HUES6 (cell line): Measurements from ENCODE around the gene IRGC.
"Not testable (repeated sequence)": the region's sequence is repeated elsewhere in the genome, so short reads cannot be mapped to it uniquely, and the experiment has no call there.

Experiments
- H3K27ac ChIP-seq: 2 replicates; pipeline ENCODE4 v1.7.0; 2013; ENCODE audit warnings: low read depth, mild to moderate bottlenecking, low read length, inconsistent platforms
- H3K27me3 ChIP-seq: 2 replicates; pipeline ENCODE4 v1.6.1; 2013; ENCODE audit warnings: low read length; ENCODE audit not compliant: control insufficient read depth, insufficient read depth
- H3K36me3 ChIP-seq: 2 replicates; pipeline ENCODE4 v1.6.1; 2013; ENCODE audit warnings: low read length; ENCODE audit not compliant: control insufficient read depth, insufficient read depth
- H3K4me1 ChIP-seq: 2 replicates; pipeline ENCODE4 v1.6.1; 2013; ENCODE audit warnings: low read length; ENCODE audit not compliant: control insufficient read depth, insufficient read depth
- H3K4me3 ChIP-seq: 2 replicates; pipeline ENCODE4 v1.5.1; 2013; ENCODE audit warnings: low read depth, low read length
- H3K9ac ChIP-seq: one replicate; pipeline ENCODE4 v1.6.1; 2013; ENCODE audit warnings: mild to moderate bottlenecking, low read length
- H3K9me3 ChIP-seq: 2 replicates; pipeline ENCODE4 v1.6.1; 2013; ENCODE audit warnings: low read depth, low read length; ENCODE audit not compliant: control insufficient read depth, insufficient read depth

Gene IRGC

DNA sequence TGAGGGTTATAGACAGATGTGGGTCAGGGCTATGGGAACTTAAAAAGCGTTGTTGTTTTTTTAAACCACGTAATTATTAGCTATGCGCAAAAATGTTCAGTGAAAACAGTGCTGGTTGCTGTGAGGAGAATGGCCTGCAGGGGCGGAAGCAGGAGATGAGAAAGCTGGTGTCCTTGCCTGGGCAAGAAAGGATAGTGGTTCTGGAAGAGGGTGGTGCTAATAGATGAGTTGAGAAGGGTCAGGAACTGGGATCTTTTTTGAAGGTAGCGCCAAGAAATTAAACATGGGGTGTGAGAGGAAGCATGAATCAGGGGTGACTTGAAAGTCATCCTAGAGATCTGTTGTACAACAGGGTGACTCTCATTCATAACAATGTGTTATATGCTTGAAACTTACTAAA lies 43.6 kb downstream of the IRGC start:
- no peaks in the 10 kb centered on the region for H3K27me3 ChIP-seq
- H3K4me1 ChIP-seq: peaks cover 11% of the 10 kb centered on the region
- H3K9me3 ChIP-seq: no peaks in the 10 kb centered on the region
- no peak overlapping the region for H3K27ac ChIP-seq
- H3K36me3 ChIP-seq: no peaks in the 10 kb centered on the region; the same call in 1 of the 2 replicates
- H3K4me3 ChIP-seq: no peak overlapping the region
- H3K9ac ChIP-seq: no peak overlapping the region

DNA sequence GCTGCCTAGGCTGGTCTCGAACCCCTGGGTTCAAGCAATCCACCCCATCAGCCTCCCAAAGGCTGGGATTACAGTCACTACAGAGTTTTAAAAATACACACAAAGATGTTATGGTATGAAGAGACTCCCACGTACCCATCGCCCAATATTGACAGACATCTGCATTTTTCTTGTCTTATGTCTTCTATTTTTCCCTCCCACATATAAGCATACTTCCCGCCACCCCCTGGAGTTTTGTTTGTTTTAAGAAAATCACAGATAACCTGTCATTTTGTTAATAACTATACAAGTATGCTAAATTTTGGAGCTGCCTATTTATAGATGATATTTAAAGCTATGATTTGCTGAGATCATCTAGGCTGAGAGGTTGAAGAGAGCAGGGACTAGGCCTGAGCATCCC lies 45.1 kb downstream of the IRGC start:
- Histone ChIP-seq H3K4me3 (no peak overlapping the region), H3K4me1 (peaks cover 21% of the 10 kb centered on the region), H3K27ac (no peak overlapping the region), H3K9ac (no peak overlapping the region), H3K27me3 (no peaks in the 10 kb centered on the region), H3K36me3 (no peaks in the 10 kb centered on the region; the same call in 1 of the 2 replicates), H3K9me3 (no peaks in the 10 kb centered on the region)

DNA sequence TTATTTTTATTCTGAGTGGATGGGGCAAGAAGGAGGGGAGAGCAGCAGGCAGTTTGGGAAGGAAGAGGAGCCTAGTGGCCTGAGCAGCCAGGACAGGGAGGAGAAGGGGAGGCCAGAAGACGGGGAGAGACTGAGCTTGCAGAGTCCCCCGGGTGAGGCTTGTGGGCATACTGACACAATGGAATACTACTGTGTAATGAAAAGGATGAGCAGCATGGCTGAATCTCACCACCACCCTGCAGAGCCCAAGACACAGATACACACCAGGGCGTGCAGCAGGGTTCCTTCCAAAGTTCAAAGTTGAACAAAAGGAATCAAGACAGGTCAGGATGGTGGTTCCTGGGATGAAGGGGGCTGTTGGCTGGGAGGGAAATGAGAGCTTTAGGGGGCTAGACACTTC lies 46.9 kb downstream of the IRGC start:
- H3K27ac ChIP-seq: no peak overlapping the region
- no peaks in the 10 kb centered on the region for H3K9me3 ChIP-seq
- no peaks in the 10 kb centered on the region for H3K27me3 ChIP-seq
- H3K4me3 ChIP-seq: no peak overlapping the region
- no peaks in the 10 kb centered on the region for H3K36me3 ChIP-seq
- H3K4me1 ChIP-seq: peaks cover 30% of the 10 kb centered on the region
- no peak overlapping the region for H3K9ac ChIP-seq

DNA sequence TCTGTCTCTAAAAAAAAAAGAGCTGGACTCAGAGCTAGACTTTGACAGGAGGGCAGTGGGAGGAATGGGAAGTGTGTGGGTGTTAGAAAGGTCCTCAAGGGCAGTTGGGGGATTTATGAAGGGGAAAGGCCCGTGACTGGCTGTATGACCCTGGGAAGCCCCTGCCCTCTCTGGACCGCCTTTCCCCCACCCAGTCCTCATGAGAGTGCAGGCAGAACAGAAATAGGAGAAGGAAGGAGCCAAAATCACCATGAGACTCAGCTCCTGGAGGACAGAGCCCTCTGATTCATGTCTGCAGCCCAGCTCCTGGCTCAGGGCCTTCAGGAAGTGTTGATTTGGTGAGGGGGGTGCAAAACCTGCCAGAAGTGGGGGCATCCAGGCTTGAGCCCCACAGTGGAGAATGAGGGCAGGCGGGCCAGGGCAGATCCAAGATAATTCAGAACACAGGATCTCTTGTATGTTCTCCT lies 47.6 kb downstream of the IRGC start:
- Histone ChIP-seq H3K4me1 (peaks cover 30% of the 10 kb centered on the region), H3K27me3 (no peaks in the 10 kb centered on the region), H3K36me3 (no peaks in the 10 kb centered on the region), H3K9ac (no peak overlapping the region), H3K27ac (no peak overlapping the region), H3K9me3 (no peaks in the 10 kb centered on the region), H3K4me3 (no peak overlapping the region)

DNA sequence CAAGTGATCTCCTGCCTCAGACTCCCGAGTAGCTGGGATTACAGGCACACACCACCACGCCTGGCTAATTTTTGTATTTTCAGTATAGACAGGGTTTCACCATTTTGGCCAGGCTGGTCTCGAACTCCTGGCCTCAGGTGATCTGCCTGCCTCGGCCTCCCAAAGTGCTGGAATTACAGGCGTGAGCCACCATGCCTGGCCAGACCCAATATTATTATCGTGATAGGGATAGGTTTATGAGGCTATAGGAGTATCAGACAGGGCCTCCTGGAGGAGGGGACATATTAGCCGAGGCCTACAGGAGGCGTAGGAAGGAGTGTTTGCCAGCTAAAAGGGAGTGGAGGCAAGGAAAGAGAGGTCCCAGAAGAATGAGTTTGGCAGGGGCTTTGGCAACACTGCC lies 48.8 kb downstream of the IRGC start:
- H3K27ac ChIP-seq, H3K4me3 ChIP-seq, H3K9me3 ChIP-seq, H3K36me3 ChIP-seq, H3K27me3 ChIP-seq: not testable (repeated sequence)
- Histone ChIP-seq H3K4me1 (peaks cover 24% of the 10 kb centered on the region), H3K9ac (peak overlapping the region; percentile 17)

DNA sequence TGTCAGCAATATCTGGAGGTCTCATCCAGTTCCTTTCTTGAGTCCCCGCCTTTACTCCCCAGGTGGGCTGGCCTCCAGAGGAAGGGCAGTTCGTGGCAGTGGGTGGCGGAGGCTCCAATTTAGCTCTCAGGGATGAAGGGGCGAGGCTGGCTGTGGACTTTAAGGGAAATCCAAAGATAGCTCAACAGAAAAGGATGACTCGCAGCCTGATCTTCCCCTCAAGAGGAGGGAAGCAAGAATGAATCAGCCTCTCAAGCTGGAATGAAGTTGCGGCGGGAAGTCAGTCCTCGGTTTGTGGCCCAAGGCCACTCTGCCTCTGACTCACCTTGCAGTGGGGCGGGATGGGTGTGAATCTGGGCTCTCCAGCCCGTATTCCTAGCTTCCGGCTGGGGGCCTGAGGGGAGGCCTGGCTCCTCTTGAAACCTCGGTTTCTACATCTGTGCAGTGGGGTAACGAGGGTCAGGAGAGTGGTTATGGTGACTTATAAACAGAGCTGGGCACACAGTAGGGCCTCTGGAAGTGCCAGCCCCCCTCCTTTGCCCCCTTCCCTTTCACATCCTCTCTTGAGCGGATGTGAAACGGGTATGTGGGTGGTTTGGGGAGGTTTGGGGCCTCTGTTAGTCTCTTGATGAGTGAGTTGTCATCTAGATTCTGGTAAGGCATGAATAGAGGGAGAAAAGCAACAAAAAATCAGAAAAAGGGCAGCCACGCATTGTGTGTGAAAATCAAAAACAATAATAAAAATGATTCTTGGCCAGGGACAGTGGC lies 49.4 kb downstream of the IRGC start:
- Histone ChIP-seq H3K4me3 (no peak overlapping the region), H3K4me1 (peaks cover 22% of the 10 kb centered on the region), H3K27ac (peak overlapping the region; percentile 36; the same call in 1 of the 2 replicates), H3K36me3 (no peaks in the 10 kb centered on the region), H3K9ac (peak overlapping the region; percentile 17), H3K9me3 (no peaks in the 10 kb centered on the region), H3K27me3 (peaks cover 8% of the 10 kb centered on the region; the same call in 1 of the 2 replicates)

DNA sequence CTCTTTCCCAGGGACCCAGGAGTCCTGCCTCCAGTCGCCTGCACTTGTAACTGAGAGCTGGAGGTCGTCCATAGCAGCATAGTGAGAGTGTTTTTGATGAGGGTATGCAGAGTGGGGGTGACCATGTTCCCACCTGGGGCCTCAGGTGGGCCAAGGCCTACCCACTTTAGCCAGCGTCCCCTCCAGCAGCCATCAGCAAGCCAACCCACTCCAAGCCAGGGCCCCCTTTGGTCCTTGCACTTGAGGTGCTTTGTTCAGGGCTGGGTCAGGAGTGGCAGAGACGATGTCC lies 50.8 kb downstream of the IRGC start:
- Histone ChIP-seq H3K9ac (no peak overlapping the region), H3K9me3 (no peaks in the 10 kb centered on the region), H3K27ac (no peak overlapping the region), H3K4me1 (peaks cover 22% of the 10 kb centered on the region), H3K4me3 (no peak overlapping the region), H3K36me3 (no peaks in the 10 kb centered on the region), H3K27me3 (peaks cover 21% of the 10 kb centered on the region; the same call in 1 of the 2 replicates)

DNA sequence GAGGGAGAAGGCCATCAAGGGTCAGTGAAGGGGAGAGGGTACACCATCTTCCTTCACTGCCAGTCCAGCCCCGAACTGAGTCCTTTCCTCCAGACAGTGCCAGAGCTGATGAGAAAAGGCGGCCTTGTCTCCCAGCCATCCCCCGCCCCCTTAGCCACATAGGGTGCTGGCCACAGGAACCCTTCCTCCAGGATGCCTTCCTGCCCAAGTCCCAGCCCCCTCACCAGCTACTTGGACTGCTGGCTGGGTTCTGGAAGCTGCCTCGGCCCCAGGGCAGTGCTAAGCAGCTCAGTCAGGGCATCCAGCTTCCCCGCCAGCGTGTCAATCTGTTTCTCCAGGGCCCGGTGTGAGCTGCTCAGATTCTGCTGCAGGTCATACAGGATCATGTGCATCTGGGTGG lies 51.4 kb downstream of the IRGC start:
- no peak overlapping the region for H3K27ac ChIP-seq
- no peak overlapping the region for H3K9ac ChIP-seq
- peaks cover 28% of the 10 kb centered on the region for H3K27me3 ChIP-seq
- H3K4me3 ChIP-seq: no peak overlapping the region
- H3K9me3 ChIP-seq: no peaks in the 10 kb centered on the region
- peaks cover 22% of the 10 kb centered on the region for H3K4me1 ChIP-seq
- H3K36me3 ChIP-seq: no peaks in the 10 kb centered on the region

DNA sequence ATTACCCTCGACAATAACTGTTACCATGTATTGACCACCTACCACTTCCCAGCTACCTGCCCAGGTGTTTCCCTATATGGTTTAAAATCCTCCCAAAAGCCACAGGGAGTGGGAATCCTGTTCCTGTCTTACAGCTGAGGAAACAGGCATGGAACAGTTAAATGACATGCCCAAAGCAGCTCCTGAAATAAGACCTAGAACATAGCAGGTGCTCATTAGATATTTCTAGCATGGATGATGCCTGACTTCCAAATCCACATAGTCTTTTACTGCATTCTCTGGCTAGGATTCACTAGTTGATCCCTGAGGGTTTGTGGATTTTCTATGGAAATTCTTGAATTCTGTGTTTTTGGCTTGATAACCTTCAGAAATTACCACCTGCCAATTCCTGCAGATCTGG lies 51.9 kb downstream of the IRGC start:
- Histone ChIP-seq H3K4me3 (no peak overlapping the region), H3K27me3 (peaks cover 33% of the 10 kb centered on the region), H3K4me1 (peaks cover 22% of the 10 kb centered on the region), H3K9me3 (no peaks in the 10 kb centered on the region), H3K9ac (no peak overlapping the region), H3K27ac (no peak overlapping the region), H3K36me3 (no peaks in the 10 kb centered on the region)

DNA sequence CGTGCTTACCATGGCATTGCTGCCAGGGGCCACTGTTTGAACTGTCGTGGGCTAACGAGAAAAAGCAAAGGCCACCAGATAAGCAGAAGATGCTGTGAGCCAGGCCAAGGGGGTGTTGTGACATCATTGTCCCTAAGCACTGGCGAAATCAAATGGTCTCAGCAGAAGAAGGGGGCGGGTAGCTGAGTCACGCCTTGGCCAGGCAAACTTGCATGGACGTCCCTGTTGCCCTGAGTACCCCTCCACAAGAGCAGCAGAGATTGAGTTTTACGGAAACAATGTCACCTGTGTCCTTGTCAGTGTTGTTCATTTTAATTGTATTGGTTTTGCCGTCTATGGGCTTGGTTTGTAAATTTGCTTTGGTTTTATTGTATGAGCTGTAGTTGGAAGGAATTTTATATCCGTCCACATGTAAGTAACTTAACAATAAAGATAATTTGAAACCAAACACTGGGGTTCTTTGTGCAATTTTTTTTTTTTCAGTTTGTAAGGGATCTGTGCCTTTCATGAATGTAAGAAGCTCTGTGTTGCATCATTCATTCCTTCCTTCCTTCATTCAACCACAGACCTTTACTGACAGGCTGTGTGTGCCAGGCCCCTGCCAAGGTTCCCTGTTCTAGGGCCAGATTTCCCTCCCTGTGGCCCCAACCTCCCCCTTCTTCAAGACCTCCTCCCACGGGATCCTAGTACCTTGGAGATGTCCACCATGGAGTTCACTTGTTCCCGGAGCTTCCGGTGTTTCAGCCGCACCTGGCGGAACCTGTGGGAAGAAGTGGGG lies 52.6 kb downstream of the IRGC start:
- no peaks in the 10 kb centered on the region for H3K36me3 ChIP-seq
- H3K27ac ChIP-seq: no peak overlapping the region
- H3K27me3 ChIP-seq: peaks cover 39% of the 10 kb centered on the region
- H3K9ac ChIP-seq: no peak overlapping the region
- peaks cover 26% of the 10 kb centered on the region for H3K4me1 ChIP-seq
- H3K4me3 ChIP-seq: no peak overlapping the region
- H3K9me3 ChIP-seq: no peaks in the 10 kb centered on the region

DNA sequence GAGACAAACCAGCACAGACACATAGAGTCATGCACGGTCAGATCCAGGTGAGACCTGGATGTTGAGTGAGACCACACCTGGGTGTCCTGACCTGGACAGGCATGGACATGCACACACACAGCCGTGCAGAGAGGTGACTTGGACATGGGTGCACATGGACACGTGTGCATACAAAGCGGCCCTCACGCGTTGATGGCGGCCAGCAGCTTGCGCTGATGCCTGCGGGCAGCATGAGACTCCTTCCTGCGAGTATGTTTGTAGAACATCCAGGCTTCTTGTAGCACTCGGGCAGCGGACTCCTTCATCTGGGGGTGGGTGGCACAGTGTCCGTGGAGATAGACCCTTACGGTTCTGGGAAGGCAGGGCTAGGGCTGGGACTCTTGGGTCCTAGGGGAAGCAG lies 53.4 kb downstream of the IRGC start:
- no peaks in the 10 kb centered on the region for H3K9me3 ChIP-seq
- H3K27me3 ChIP-seq: peaks cover 47% of the 10 kb centered on the region
- H3K27ac ChIP-seq: no peak overlapping the region
- H3K4me1 ChIP-seq: peaks cover 31% of the 10 kb centered on the region
- H3K4me3 ChIP-seq: no peak overlapping the region
- H3K9ac ChIP-seq: no peak overlapping the region
- H3K36me3 ChIP-seq: no peaks in the 10 kb centered on the region
